ENCODE data around the gene BIK. TPM values are rescaled to one million over a fixed set of nuclear protein-coding genes. Genes with fewer than 3 reads are reported as not detected.

The BIK gene
- polyA plus RNA-seq, 2 donors, result 11.4 to 18.5 TPM

DNA sequence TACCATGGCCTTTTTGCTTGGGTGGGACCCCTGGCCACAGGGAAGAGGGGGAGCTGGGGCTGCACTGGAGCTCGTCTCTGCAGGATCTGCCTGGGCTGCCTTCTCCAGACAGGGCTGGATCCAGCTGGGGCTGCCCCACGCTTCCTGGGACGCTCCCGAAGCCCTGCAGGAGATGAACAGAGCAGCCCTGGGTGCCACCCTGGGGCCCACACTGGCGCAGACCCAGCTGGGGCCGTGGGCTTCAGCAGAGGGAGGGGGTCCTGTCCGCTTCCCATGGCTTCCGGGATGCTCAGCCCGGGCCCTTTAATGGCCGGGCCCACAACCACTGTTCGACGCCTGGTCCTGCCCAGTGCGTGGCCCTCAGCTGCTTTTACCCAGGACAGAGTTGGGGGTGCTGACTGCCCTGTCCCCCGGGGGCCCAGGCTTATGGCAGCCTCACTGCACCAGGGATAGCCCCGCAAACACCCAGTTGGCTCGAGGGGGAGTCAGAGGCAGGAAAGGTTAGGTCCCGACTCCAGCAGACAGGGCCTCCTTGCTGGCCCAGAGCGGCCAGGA, 52.8 kb downstream of the BIK start:
- Histone ChIP-seq H3K27ac (ENCODE audit: low read depth in 2 of 2, low read length in 1 of 2) (peak overlapping the region; percentile 71 to 89), H3K4me1 (ENCODE audit: control insufficient read depth in 2 of 2, insufficient read depth in 2 of 2, low read length in 1 of 2) (peaks cover 7 to 33% of the 10 kb centered on the region in 2 donors), H3K4me3 (ENCODE audit: low read depth in 1 of 2, low read length in 2 of 2) (no peak overlapping the region), H3K9me3 (ENCODE audit: control insufficient read depth in 2 of 2, insufficient read depth in 1 of 2, low read depth in 1 of 2, low read length in 1 of 2) (no peaks in the 10 kb centered on the region), H3K36me3 (ENCODE audit: control insufficient read depth in 2 of 2, insufficient read depth in 2 of 2, low read length in 1 of 2) (peaks cover 4 to 39% of the 10 kb centered on the region in 2 donors), H3K27me3 (ENCODE audit: control insufficient read depth in 1 of 2, insufficient read depth in 2 of 2, low read length in 2 of 2) (no peaks in the 10 kb centered on the region)
- WGBS, 2 donors, result 58 to 67% methylated on average over 18 of the region's 18 CpGs

DNA sequence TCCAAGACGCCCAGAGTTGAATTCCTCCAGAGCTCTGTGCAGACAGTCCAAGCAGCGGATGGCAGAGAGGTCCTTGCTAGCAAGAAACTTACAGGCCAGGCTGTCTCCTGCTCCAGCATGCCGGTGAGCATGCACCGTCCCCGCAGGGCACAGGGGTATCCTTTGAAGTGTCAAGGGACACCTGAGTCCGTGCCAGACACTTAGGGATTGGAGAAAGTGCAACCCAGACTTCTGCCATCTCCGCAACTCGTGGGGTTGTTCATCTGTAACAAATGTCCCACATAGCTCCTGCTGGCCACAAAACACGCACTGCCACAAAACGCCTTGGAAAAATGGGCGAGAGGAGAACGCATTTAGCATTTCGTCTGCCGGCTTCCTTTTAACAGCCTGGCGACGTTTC, 54.1 kb downstream of the BIK start:
- H3K4me1 ChIP-seq (ENCODE audit: control insufficient read depth in 2 of 2, insufficient read depth in 2 of 2, low read length in 1 of 2), result peaks cover 6 to 21% of the 10 kb centered on the region in 2 donors
- no peaks in the 10 kb centered on the region for H3K27me3 ChIP-seq (ENCODE audit: control insufficient read depth in 1 of 2, insufficient read depth in 2 of 2, low read length in 2 of 2)
- H3K36me3 ChIP-seq (ENCODE audit: control insufficient read depth in 2 of 2, insufficient read depth in 2 of 2, low read length in 1 of 2), result peaks cover 4 to 42% of the 10 kb centered on the region in 2 donors
- H3K9me3 ChIP-seq (ENCODE audit: control insufficient read depth in 2 of 2, insufficient read depth in 1 of 2, low read depth in 1 of 2, low read length in 1 of 2), result no peaks in the 10 kb centered on the region
- peak overlapping the region; percentile 71 to 89 for H3K27ac ChIP-seq (ENCODE audit: low read depth in 2 of 2, low read length in 1 of 2)
- 35 to 44% methylated on average over 16 of the region's 16 CpGs for WGBS, 2 donors
- H3K4me3 ChIP-seq (ENCODE audit: low read depth in 1 of 2, low read length in 2 of 2), result no peak overlapping the region

DNA sequence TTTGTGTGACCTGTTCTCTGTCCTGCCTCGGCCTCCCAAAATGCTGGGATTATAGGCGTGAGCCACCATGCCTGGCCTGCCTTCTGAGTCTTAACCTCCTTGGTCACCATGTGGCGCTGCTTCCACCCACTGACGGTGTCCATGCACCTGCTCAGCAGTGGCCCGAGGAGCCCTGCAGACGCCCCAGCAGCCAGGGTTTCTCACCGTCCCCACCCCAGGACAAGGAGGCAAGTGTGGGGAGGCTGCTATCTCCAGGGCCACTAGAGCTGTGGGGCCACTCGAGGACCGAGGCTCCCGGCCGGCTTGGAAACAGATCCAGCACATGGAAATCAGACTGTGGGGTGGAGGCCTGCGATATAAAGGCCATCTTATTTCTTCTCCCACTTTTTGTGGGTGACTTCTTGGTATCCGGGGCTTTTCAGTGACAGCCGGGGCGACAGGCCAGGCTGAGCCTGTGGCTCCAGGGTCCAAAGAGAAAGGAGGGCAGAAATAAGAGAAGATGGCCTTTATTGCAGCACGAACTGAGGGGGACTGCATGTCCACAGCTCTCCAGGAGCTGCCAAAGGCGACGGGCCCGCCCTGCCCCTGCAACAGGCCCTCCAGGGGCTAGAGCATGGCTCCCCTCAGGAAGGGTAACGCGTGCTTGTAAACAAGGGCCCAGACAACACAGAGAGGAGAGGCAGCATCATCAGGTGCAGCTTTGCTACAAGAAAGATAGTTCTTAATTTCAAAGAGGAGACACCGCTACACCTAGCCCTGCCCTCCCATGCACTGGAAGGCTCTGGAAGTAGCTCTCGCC, 55.8 kb downstream of the BIK start:
- H3K4me3 ChIP-seq (ENCODE audit: low read depth in 1 of 2, low read length in 2 of 2), result no peak overlapping the region
- no peaks in the 10 kb centered on the region for H3K27me3 ChIP-seq (ENCODE audit: control insufficient read depth in 1 of 2, insufficient read depth in 2 of 2, low read length in 2 of 2)
- no peak overlapping the region for H3K27ac ChIP-seq (ENCODE audit: low read depth in 2 of 2, low read length in 1 of 2)
- H3K36me3 ChIP-seq (ENCODE audit: control insufficient read depth in 2 of 2, insufficient read depth in 2 of 2, low read length in 1 of 2), result peaks cover 6 to 50% of the 10 kb centered on the region in 2 donors
- no peaks in the 10 kb centered on the region for H3K9me3 ChIP-seq (ENCODE audit: control insufficient read depth in 2 of 2, insufficient read depth in 1 of 2, low read depth in 1 of 2, low read length in 1 of 2)
- 89 to 92% methylated on average over 23 of the region's 23 CpGs for WGBS, 2 donors
- peaks cover 6 to 25% of the 10 kb centered on the region in 2 donors for H3K4me1 ChIP-seq (ENCODE audit: control insufficient read depth in 2 of 2, insufficient read depth in 2 of 2, low read length in 1 of 2)

DNA sequence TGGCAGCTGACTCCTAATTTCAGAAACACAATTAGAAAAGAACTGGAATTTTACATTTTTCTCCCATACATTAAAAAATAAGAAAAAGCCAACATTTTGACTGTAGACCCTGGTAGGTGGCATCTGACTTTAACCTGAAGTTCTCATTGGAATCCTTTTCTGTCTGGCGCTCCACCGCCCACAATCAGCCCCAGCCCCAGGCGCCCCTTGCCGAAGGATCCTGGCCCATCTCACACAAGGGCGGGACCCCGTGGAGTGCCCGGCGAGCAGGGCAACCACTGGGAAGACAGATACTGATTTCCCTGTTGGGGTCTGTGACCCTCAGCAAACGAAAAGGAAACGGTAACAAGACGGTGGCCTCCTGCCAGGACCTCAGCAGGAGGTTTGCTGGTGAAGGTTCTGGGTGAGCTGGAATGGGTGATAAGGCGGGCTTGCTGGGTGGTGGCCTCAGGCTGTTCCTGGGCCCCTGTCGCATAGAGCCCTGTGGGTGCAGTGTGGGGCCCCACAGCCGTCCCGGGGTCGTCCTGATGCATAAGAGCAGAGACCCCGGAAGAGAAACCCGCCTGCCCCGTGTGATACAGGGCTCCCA, 56.5 kb downstream of the BIK start:
- WGBS, 2 donors, result 84 to 87% methylated on average over 19 of the region's 19 CpGs
- no peak overlapping the region for H3K27ac ChIP-seq (ENCODE audit: low read depth in 2 of 2, low read length in 1 of 2)
- H3K4me3 ChIP-seq (ENCODE audit: low read depth in 1 of 2, low read length in 2 of 2), result no peak overlapping the region
- no peaks in the 10 kb centered on the region for H3K27me3 ChIP-seq (ENCODE audit: control insufficient read depth in 1 of 2, insufficient read depth in 2 of 2, low read length in 2 of 2)
- peaks cover 6 to 32% of the 10 kb centered on the region in 2 donors for H3K4me1 ChIP-seq (ENCODE audit: control insufficient read depth in 2 of 2, insufficient read depth in 2 of 2, low read length in 1 of 2)
- no peaks in the 10 kb centered on the region for H3K9me3 ChIP-seq (ENCODE audit: control insufficient read depth in 2 of 2, insufficient read depth in 1 of 2, low read depth in 1 of 2, low read length in 1 of 2)
- peaks cover 7 to 55% of the 10 kb centered on the region in 2 donors for H3K36me3 ChIP-seq (ENCODE audit: control insufficient read depth in 2 of 2, insufficient read depth in 2 of 2, low read length in 1 of 2)

DNA sequence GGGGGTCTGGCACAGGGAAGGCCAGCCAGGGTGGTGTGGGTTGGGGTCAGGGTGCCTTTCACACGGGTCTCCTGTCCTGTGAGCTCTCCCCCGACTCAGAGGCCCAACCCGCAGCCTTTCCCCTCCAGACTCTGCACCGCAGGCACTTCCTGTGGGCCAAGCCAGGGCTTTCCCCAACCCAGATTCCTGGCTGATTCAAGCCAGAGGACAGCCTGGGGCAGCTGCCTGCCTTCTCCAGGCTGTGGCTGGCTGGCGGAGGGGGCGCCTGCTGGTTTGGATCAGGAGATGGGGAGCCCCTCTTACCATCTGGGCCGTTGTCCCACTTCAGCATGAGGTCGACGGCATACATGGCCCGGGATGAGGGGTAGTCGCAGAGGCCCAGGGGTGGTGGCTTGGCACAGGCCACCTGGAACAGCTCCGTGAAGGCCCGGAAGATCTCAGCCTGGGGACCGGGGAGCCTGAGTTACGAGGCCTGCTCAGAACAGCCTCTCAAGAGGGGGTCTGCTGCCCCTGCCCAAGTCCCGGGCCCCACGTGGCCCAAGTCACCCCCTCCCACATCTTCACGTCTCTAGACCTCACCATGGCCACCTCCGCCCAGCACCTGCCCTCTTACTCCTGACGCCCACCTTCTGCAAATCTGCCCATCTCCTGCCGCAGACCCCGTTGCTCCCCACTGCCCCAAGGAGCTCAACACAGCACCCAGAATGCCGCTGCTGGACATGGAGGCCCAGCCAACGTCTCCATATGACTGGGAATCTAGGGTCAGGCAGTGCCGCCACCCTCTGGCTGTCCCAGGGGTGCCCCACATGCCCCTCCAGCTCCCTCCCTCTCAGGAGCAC, 58.1 kb downstream of the BIK start:
- peaks cover 7 to 58% of the 10 kb centered on the region in 2 donors for H3K36me3 ChIP-seq (ENCODE audit: control insufficient read depth in 2 of 2, insufficient read depth in 2 of 2, low read length in 1 of 2)
- H3K4me3 ChIP-seq (ENCODE audit: low read depth in 1 of 2, low read length in 2 of 2), result no peak overlapping the region
- H3K9me3 ChIP-seq (ENCODE audit: control insufficient read depth in 2 of 2, insufficient read depth in 1 of 2, low read depth in 1 of 2, low read length in 1 of 2), result no peaks in the 10 kb centered on the region
- 73 to 77% methylated on average over 23 to 25 of the region's 25 CpGs for WGBS, 2 donors
- no peaks in the 10 kb centered on the region for H3K27me3 ChIP-seq (ENCODE audit: control insufficient read depth in 1 of 2, insufficient read depth in 2 of 2, low read length in 2 of 2)
- H3K27ac ChIP-seq (ENCODE audit: low read depth in 2 of 2, low read length in 1 of 2), result no peak overlapping the region
- H3K4me1 ChIP-seq (ENCODE audit: control insufficient read depth in 2 of 2, insufficient read depth in 2 of 2, low read length in 1 of 2), result peaks cover 0 to 26% of the 10 kb centered on the region in 2 donors

DNA sequence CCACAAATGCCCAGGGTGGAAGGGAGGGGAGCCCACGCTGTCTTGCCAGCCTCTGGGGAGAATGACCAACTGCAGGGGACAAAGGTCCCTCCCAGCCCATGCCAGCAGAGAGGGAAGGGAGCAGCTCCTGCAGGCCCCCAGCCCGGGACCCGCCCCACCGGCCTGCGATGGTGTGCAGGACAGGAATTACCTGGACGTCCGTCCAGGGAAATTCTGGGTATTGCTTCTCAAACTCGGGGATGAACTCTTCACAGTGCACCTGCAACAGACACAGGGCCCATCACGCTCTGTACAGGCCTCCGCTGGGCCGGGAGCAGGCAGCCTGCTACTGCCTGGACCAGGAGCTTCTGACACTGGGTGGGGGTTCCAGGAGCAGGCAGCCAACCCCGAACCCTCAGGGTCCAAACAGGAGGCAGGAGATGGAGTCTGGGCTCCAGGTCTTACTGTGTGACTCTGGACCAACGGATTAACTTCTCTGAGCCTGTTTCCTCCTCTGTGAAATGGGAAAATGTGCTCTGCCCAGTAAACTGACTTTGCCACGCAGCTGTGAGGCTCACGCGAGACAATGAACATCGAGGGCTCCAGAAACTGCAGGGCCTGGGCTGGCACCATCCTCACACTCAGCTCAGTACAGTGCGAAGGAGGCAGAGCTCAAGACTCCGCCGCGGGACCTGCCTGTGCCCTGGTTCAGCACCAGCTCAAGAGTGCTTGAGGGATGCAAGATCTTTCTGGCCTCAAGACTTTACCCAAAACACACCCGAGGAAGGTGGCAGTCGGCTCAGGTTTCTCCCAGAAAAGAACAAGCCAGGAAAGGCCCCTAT, 59.0 kb downstream of the BIK start:
- H3K4me3 ChIP-seq (ENCODE audit: low read depth in 1 of 2, low read length in 2 of 2), result no peak overlapping the region
- no peaks in the 10 kb centered on the region for H3K27me3 ChIP-seq (ENCODE audit: control insufficient read depth in 1 of 2, insufficient read depth in 2 of 2, low read length in 2 of 2)
- peaks cover 7 to 65% of the 10 kb centered on the region in 2 donors for H3K36me3 ChIP-seq (ENCODE audit: control insufficient read depth in 2 of 2, insufficient read depth in 2 of 2, low read length in 1 of 2)
- 90 to 92% methylated on average over 23 of the region's 23 CpGs for WGBS, 2 donors
- H3K4me1 ChIP-seq (ENCODE audit: control insufficient read depth in 2 of 2, insufficient read depth in 2 of 2, low read length in 1 of 2), result peaks cover 0 to 30% of the 10 kb centered on the region in 2 donors
- H3K9me3 ChIP-seq (ENCODE audit: control insufficient read depth in 2 of 2, insufficient read depth in 1 of 2, low read depth in 1 of 2, low read length in 1 of 2), result no peaks in the 10 kb centered on the region
- H3K27ac ChIP-seq (ENCODE audit: low read depth in 2 of 2, low read length in 1 of 2), result no peak overlapping the region

DNA sequence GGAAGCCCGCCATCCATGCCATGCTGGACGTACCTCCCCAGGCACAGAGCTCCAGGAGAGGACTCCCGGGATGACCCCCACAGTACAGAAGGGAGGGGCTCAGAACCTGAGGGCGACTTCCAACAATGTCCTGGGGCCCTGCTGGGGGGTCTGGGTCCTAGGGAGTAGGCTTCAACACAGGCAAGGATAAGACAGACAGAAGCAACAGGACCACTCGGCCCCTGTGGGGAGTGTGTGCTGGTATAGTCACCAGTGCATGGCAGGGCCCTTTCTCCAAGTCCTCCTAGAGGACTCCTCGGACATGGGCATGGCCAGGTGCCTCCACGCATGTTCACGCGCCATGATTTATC, 59.6 kb downstream of the BIK start:
- Histone ChIP-seq H3K27ac (ENCODE audit: low read depth in 2 of 2, low read length in 1 of 2) (no peak overlapping the region), H3K36me3 (ENCODE audit: control insufficient read depth in 2 of 2, insufficient read depth in 2 of 2, low read length in 1 of 2) (peaks cover 7 to 67% of the 10 kb centered on the region in 2 donors), H3K9me3 (ENCODE audit: control insufficient read depth in 2 of 2, insufficient read depth in 1 of 2, low read depth in 1 of 2, low read length in 1 of 2) (no peaks in the 10 kb centered on the region), H3K4me1 (ENCODE audit: control insufficient read depth in 2 of 2, insufficient read depth in 2 of 2, low read length in 1 of 2) (peaks cover 0 to 31% of the 10 kb centered on the region in 2 donors), H3K4me3 (ENCODE audit: low read depth in 1 of 2, low read length in 2 of 2) (no peak overlapping the region), H3K27me3 (ENCODE audit: control insufficient read depth in 1 of 2, insufficient read depth in 2 of 2, low read length in 2 of 2) (no peaks in the 10 kb centered on the region)
- 92 to 93% methylated on average over 9 of the region's 9 CpGs for WGBS, 2 donors

DNA sequence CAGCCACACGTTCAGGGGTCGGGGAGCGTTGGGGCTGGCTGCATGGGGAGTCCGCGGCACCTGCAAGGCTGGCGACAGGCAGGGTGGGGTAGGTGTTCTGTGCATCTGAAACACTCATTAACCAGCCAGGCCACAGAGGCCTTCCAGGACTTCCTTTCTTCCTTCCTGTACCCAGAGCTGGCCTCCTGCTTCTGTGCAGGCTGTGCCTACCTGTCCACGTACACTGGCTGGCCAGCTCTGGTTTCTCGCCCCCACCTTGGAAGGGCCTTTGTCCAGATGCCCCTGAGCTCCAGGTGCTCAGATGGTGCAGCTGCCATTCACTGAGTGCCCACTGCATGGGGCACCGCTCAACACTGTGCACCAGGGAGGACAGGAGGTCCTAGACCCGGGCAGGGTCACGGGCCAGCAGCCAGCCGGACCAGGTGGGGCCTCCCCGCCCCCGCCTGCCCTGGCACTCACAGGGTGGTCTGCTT, 60.5 kb downstream of the BIK start:
- 79 to 84% methylated on average over 14 of the region's 14 CpGs for WGBS, 2 donors
- H3K27ac ChIP-seq (ENCODE audit: low read depth in 2 of 2, low read length in 1 of 2), result peak overlapping the region; percentile 69 to 75
- peak overlapping the region in 1 of 2 donors; percentile 23 for H3K4me3 ChIP-seq (ENCODE audit: low read depth in 1 of 2, low read length in 2 of 2)
- H3K4me1 ChIP-seq (ENCODE audit: control insufficient read depth in 2 of 2, insufficient read depth in 2 of 2, low read length in 1 of 2), result peaks cover 0 to 33% of the 10 kb centered on the region in 2 donors
- H3K36me3 ChIP-seq (ENCODE audit: control insufficient read depth in 2 of 2, insufficient read depth in 2 of 2, low read length in 1 of 2), result peaks cover 7 to 72% of the 10 kb centered on the region in 2 donors
- no peaks in the 10 kb centered on the region for H3K9me3 ChIP-seq (ENCODE audit: control insufficient read depth in 2 of 2, insufficient read depth in 1 of 2, low read depth in 1 of 2, low read length in 1 of 2)
- no peaks in the 10 kb centered on the region for H3K27me3 ChIP-seq (ENCODE audit: control insufficient read depth in 1 of 2, insufficient read depth in 2 of 2, low read length in 2 of 2)

Measured in esophagus (tissue), 2 donors.